H1 (cell line): Measurements from ENCODE around the gene IFNGR1. TPM values are rescaled to one million over a fixed set of nuclear protein-coding genes. Genes with fewer than 3 reads are reported as not detected.

Experiments
- CTCF ChIA-PET: fragments of 300-600 bp; sonication (Branson Sonifier 250); formaldehyde crosslinking; loops from one replicate; lab custom pipeline; 2021; ENCODE audit not compliant: partially characterized antibody; lab: Charles Lee
- POLR2A ChIA-PET: fragments of 300-600 bp; sonication (Branson Sonifier 250); formaldehyde crosslinking; loops from one replicate; lab custom pipeline; 2021; ENCODE audit warnings: inconsistent platforms; ENCODE audit not compliant: partially characterized antibody; lab: Charles Lee
- DNase-seq, 2 experiments: peaks; one replicate each; pipeline versions ENCODE4 v3.0.0 to v3.0.0-alpha.2; 2010 to 2022; ENCODE audit warnings: low spot score in 2 of 2, low read depth in 1 of 2, mixed read lengths in 1 of 2
- FAIRE-seq: peaks from 2 replicates; lab custom pipeline; 2011; peaks lifted over from hg19 to GRCh38; lab: Jason Lieb, UNC
- H2AFZ ChIP-seq: 2 replicates; pipeline ENCODE4 v1.8.1; 2012; ENCODE audit warnings: low read length, inconsistent platforms
- H2AK5ac ChIP-seq: 2 replicates; pipeline ENCODE4 v1.6.1; 2013; ENCODE audit warnings: low read depth, low read length
- H2BK120ac ChIP-seq: replicated peaks from 2 replicates; pipeline ENCODE3; 2013; ENCODE audit warnings: low read depth, low read length, inconsistent platforms
- H2BK12ac ChIP-seq: 2 replicates; pipeline ENCODE4 v1.6.1; 2013; ENCODE audit warnings: low read depth, low read length
- H2BK15ac ChIP-seq: 2 replicates; pipeline ENCODE4 v1.6.1; 2013; ENCODE audit warnings: low read length
- H2BK20ac ChIP-seq: 2 replicates; pipeline ENCODE4 v1.6.1; 2013; ENCODE audit warnings: low read length
- H2BK5ac ChIP-seq: 2 replicates; pipeline ENCODE4 v1.6.1; 2013; ENCODE audit warnings: low read depth, low read length
- H3K14ac ChIP-seq: 2 replicates; pipeline ENCODE4 v1.6.1; 2013; ENCODE audit warnings: inconsistent platforms; ENCODE audit not compliant: insufficient read length
- H3K18ac ChIP-seq: 2 replicates; pipeline ENCODE4 v1.6.1; 2013; ENCODE audit warnings: low read length; ENCODE audit errors: extremely low read depth
- H3K23ac ChIP-seq: 2 replicates; pipeline ENCODE4 v1.6.1; 2013; ENCODE audit warnings: inconsistent platforms; ENCODE audit not compliant: insufficient read length
- H3K23me2 ChIP-seq: 2 replicates; pipeline ENCODE4 v1.6.1; 2013; ENCODE audit warnings: low read depth, low read length
- H3K27ac ChIP-seq: 2 replicates; pipeline ENCODE4 v1.6.1; 2011; ENCODE audit warnings: low read depth, low read length, inconsistent platforms
- H3K27me3 ChIP-seq, 4 experiments: replicated peaks in 1 of 4; 1 replicate in 1 of 4; 2 replicates in 3 of 4; pipeline versions ENCODE4 v1.6.1 to v1.8.1; 2011 to 2013; ENCODE audit warnings: low read length in 3 of 4, mild to moderate bottlenecking in 3 of 4, inconsistent platforms in 2 of 4, mixed read lengths in 2 of 4, moderate library complexity in 1 of 4; ENCODE audit not compliant: control insufficient read depth in 3 of 4, insufficient read depth in 3 of 4; ENCODE audit errors: extremely low read depth in 1 of 4
- H3K36me3 ChIP-seq, 4 experiments: 2 replicates each; pipeline versions ENCODE4 v1.6.1 to v1.8.1; 2011 to 2013; ENCODE audit warnings: mild to moderate bottlenecking in 4 of 4, low read length in 3 of 4, moderate library complexity in 2 of 4, control low read depth in 1 of 4, inconsistent platforms in 1 of 4; ENCODE audit not compliant: insufficient read depth in 4 of 4, control insufficient read depth in 2 of 4
- H3K4ac ChIP-seq: replicated peaks from 2 replicates; pipeline ENCODE3; 2013; ENCODE audit warnings: low read length, low read depth, mixed read lengths, inconsistent platforms; ENCODE audit not compliant: insufficient read length
- H3K4me1 ChIP-seq, 4 experiments: replicated peaks in 1 of 4; 1 replicate in 1 of 4; 2 replicates in 3 of 4; pipeline versions ENCODE4 v1.6.1 to v1.8.1; 2011 to 2013; ENCODE audit warnings: low read length in 3 of 4, inconsistent platforms in 2 of 4, mixed read lengths in 1 of 4; ENCODE audit not compliant: insufficient read depth in 4 of 4, control insufficient read depth in 3 of 4
- H3K4me2 ChIP-seq, 2 experiments: 2 replicates each; pipeline versions ENCODE4 v1.6.1 to v1.8.1; 2011 to 2013; ENCODE audit warnings: low read depth in 2 of 2, low read length in 2 of 2, control low read depth in 1 of 2, inconsistent platforms in 1 of 2, mild to moderate bottlenecking in 1 of 2; ENCODE audit not compliant: insufficient read depth in 1 of 2
- H3K4me3 ChIP-seq, 4 experiments: fragments of 200-600, 300-600 bp in 1 of 4; sonication (generic), shearing (Covaris generic), sonication (Bioruptor Twin) in 1 of 4; 2 replicates each; pipeline versions ENCODE4 v1.5.1 to v1.8.1; 2011 to 2016; ENCODE audit warnings: low read length in 4 of 4, low read depth in 3 of 4, control low read depth in 2 of 4, inconsistent platforms in 2 of 4, mild to moderate bottlenecking in 2 of 4, mixed read lengths in 1 of 4, moderate library complexity in 1 of 4; ENCODE audit not compliant: insufficient read depth in 2 of 4; ENCODE audit errors: extremely low read depth in 1 of 4
- H3K56ac ChIP-seq: replicated peaks from 2 replicates; pipeline ENCODE3; 2013; ENCODE audit warnings: low read depth, mild to moderate bottlenecking, mixed read lengths, low read length, inconsistent platforms; ENCODE audit not compliant: insufficient read length
- H3K79me1 ChIP-seq: 2 replicates; pipeline ENCODE4 v1.6.1; 2013; ENCODE audit warnings: low read depth, low read length, control low read depth
- H3K79me2 ChIP-seq, 2 experiments: 2 replicates each; pipeline versions ENCODE4 v1.6.1 to v1.8.1; 2012 to 2013; ENCODE audit warnings: low read length in 2 of 2, mild to moderate bottlenecking in 2 of 2, inconsistent platforms in 1 of 2; ENCODE audit not compliant: insufficient read depth in 2 of 2, control insufficient read depth in 1 of 2
- H3K9ac ChIP-seq, 4 experiments: replicated peaks in 1 of 4; 1 replicate in 1 of 4; 2 replicates in 3 of 4; pipeline versions ENCODE4 v1.6.1 to v1.8.1; 2011 to 2013; ENCODE audit warnings: low read depth in 3 of 4, low read length in 3 of 4, control low read depth in 2 of 4, mild to moderate bottlenecking in 2 of 4, moderate library complexity in 2 of 4, inconsistent platforms in 1 of 4; ENCODE audit errors: extremely low read depth in 1 of 4
- H3K9me3 ChIP-seq, 2 experiments: 2 replicates each; pipeline versions ENCODE4 v1.6.1 to v1.8.1; 2012 to 2013; ENCODE audit warnings: mild to moderate bottlenecking in 2 of 2, moderate library complexity in 2 of 2, control low read depth in 1 of 2, inconsistent platforms in 1 of 2, low read depth in 1 of 2, low read length in 1 of 2, mixed read lengths in 1 of 2; ENCODE audit not compliant: insufficient read depth in 2 of 2
- H4K20me1 ChIP-seq, 2 experiments: replicated peaks in 1 of 2; 2 replicates each; pipeline versions ENCODE3 to v1.8.1; 2011 to 2013; ENCODE audit warnings: inconsistent platforms in 2 of 2, low read length in 2 of 2, mild to moderate bottlenecking in 1 of 2; ENCODE audit not compliant: insufficient read depth in 2 of 2, control insufficient read depth in 1 of 2
- H4K5ac ChIP-seq: 2 replicates; pipeline ENCODE4 v1.6.1; 2013; ENCODE audit warnings: low read length, low read depth, mixed read lengths, inconsistent platforms; ENCODE audit not compliant: insufficient read length
- H4K8ac ChIP-seq: 2 replicates; pipeline ENCODE4 v1.8.0; 2013; ENCODE audit warnings: mild to moderate bottlenecking, moderate library complexity, low read length, inconsistent platforms; ENCODE audit not compliant: insufficient read depth; ENCODE audit errors: extremely low read depth
- H4K91ac ChIP-seq: replicated peaks from 2 replicates; pipeline ENCODE3; 2013; ENCODE audit warnings: low read length, mixed read lengths, inconsistent platforms; ENCODE audit not compliant: insufficient read length
- FOSL1 ChIP-seq: IDR thresholded peaks from 2 replicates; pipeline ENCODE4 v1.6.1; 2011; ENCODE audit warnings: mild to moderate bottlenecking, low read depth, low read length, moderate library complexity; ENCODE audit not compliant: insufficient read depth
- KDM4A ChIP-seq: IDR thresholded peaks from one replicate; pipeline ENCODE4 v1.7.1; 2012; ENCODE audit warnings: low read depth, mild to moderate bottlenecking, moderate library complexity, low read length, inconsistent platforms; ENCODE audit not compliant: severe bottlenecking
- NANOG ChIP-seq: IDR thresholded peaks from 2 replicates; pipeline ENCODE4 v1.6.1; 2011; ENCODE audit warnings: low read length, low read depth, mild to moderate bottlenecking, inconsistent platforms; ENCODE audit not compliant: insufficient read depth, poor library complexity, severe bottlenecking
- RAD21 ChIP-seq, 2 experiments: IDR thresholded peaks in 1 of 2; conservative IDR thresholded peaks in 1 of 2; 2 replicates each; pipeline ENCODE4 v1.6.1; 2011; ENCODE audit warnings: low read depth in 2 of 2, low read length in 2 of 2, improper control_type of control experiment in 1 of 2, inconsistent platforms in 1 of 2, mild to moderate bottlenecking in 1 of 2, moderate library complexity in 1 of 2
- SAP30 ChIP-seq: fragments of 300-600 bp; sonication (generic); IDR thresholded peaks from 2 replicates; pipeline ENCODE4 v1.7.1; 2012; ENCODE audit warnings: low read length, moderate library complexity, mild to moderate bottlenecking, inconsistent platforms; ENCODE audit not compliant: insufficient read depth, insufficient replicate concordance
- SP2 ChIP-seq: IDR thresholded peaks from 2 replicates; pipeline ENCODE4 v1.6.1; 2012; ENCODE audit warnings: mild to moderate bottlenecking, low read length, inconsistent platforms
- WGBS, 2 experiments: shearing (Covaris generic) in 1 of 2; methylation state at CpG; one replicate each; pipeline versions ENCODE4 v1.1.6 to v1.1.7; 2013 to 2015; ENCODE audit warnings: low lambda C conversion rate in 2 of 2, mixed read lengths in 2 of 2, inconsistent platforms in 1 of 2, low coverage in 1 of 2, missing lambda C conversion rate in 1 of 2; ENCODE audit not compliant: insufficient replicate concordance in 2 of 2, insufficient coverage in 1 of 2, insufficient read length in 1 of 2; ENCODE audit errors: extremely low coverage in 1 of 2, missing lambda C conversion rate in 1 of 2; 5-methylcytosine and 5-hydroxymethylcytosine counted together
- polyA plus RNA-seq, 7 experiments: library from polyadenylated mRNA; depleted of rRNA in 3 of 7; stranded (reverse) in 5 of 7; unstranded in 2 of 7; fragments of >200 nt in 5 of 7; fragments of 200-250 nt in 2 of 7; gene quantifications; 1 replicate in 5 of 7; 2 replicates in 1 of 7; 4 replicates in 1 of 7; pipeline versions ENCODE4 v1.2.1 to v1.2.3, GENCODE V29; 2011 to 2013; ENCODE audit warnings: missing spikeins in 2 of 7, mixed read lengths in 2 of 7
- total RNA-seq: library from RNA; stranded (reverse); fragmentation: NEBNext Ultra II Directional; extraction: Animal tissue kit (Norgen Biotek cat#: 25700); gene quantifications from 2 replicates; pipeline ENCODE4 v1.2.1, GENCODE V29; 2021

The IFNGR1 gene
- total and polyA plus RNA-seq, 2 of the 8 experiments (the other 6 are each of a cell fraction or from before 2014, with no cell fraction given) = 9.7 to 20.9 TPM

DNA sequence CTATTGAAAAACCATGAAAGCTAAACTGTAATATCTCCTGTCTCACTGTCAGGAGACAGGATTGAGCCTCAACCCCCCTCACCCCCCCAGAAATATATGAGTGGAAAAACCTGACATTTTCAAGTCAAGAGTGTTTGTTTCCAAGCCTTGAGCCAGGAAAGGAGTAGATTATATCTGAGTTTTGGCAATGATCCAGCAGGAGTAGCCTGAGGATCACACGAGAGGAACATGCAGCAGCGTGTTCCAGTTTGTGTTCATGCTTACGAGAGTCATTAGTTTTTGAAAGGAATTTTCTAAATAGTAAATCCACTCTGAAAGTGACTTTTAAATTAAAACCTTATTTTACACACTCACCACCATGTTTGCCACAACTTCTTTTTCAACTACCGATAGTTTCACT lies 61.6 kb downstream of the IFNGR1 start:
- ChIA-PET POLR2A (no interaction called here), CTCF (no interaction called here)
- Histone ChIP-seq H3K36me3 (no peaks in the 10 kb centered on the region; a peak in 1 of 8 replicates), H3K23ac (no peak overlapping the region), H2BK20ac (no peak overlapping the region), H4K20me1 (no peaks in the 10 kb centered on the region), H4K91ac (no peak overlapping the region), H3K4me1 (no peaks in the 10 kb centered on the region), H2BK120ac (no peak overlapping the region), H2BK12ac (no peak overlapping the region), H3K56ac (no peak overlapping the region), H3K79me1 (no peaks in the 10 kb centered on the region), H3K27ac (no peak overlapping the region), H3K23me2 (no peaks in the 10 kb centered on the region; the same call in 1 of the 2 replicates), H4K8ac (no peak overlapping the region), H4K5ac (no peak overlapping the region), H3K9ac (no peak overlapping the region), H3K4ac (no peak overlapping the region), H2AK5ac (no peak overlapping the region), H3K79me2 (no peaks in the 10 kb centered on the region), H3K4me3 (no peak overlapping the region), H3K9me3 (peaks cover 8 to 25% of the 10 kb centered on the region in 2 experiments; a peak in 2 of 4 replicates), H3K27me3 (no peaks in the 10 kb centered on the region), H3K14ac (no peak overlapping the region), H2BK5ac (no peak overlapping the region), H2BK15ac (no peak overlapping the region), H3K18ac (no peak overlapping the region), H2AFZ (no peak overlapping the region), H3K4me2 (no peak overlapping the region)
- whole genome bisulfite sequencing, 2 experiments = 99% methylated on average over 4 of the region's 4 CpGs; no CpG with 5 or more reads in 1 of the 2 experiments
- TF ChIP-seq SAP30 (no peak), SP2 (no peak), NANOG (no peak), RAD21 (IDR thresholded peaks at IDR 0.05 in 1 of 2, conservative IDR thresholded peaks at IDR 0.05 in 1 of 2; ENCODE audit: low read depth in 2 of 2, low read length in 2 of 2) (no peak), FOSL1 (no peak), KDM4A (no peak)
- DNase-seq = no peak
- no peak for FAIRE-seq
